Natural killer cell (primary cell): Measurements from ENCODE around the gene HARBI1. TPM values are rescaled to one million over a fixed set of nuclear protein-coding genes. Genes with fewer than 3 reads are reported as not detected.

Experiments used
- ATAC-seq, 3 donors: fragments of 150-1000 bp in 2 of 3; fragments of 200-7000 bp in 1 of 3; cut with Tn5 transposase; 1 replicate in 1 of 3; 2 replicates in 2 of 3; pipeline ENCODE4 v1.10.0; 2021; ENCODE audit warnings: mild to moderate bottlenecking in 2 of 3, moderate library complexity in 2 of 3
- DNase-seq, 2 donors: peaks; one replicate each; pipeline versions ENCODE4 v3.0.0 to v3.0.0-alpha.2; 2013 to 2021; ENCODE audit warnings: mixed read lengths in 1 of 2
- H3K27ac ChIP-seq: one replicate; pipeline ENCODE4 v1.5.1; 2013; ENCODE audit warnings: mild to moderate bottlenecking, low read length
- H3K27me3 ChIP-seq: one replicate; pipeline ENCODE4 v1.6.1; 2013; ENCODE audit warnings: low read length; ENCODE audit not compliant: control insufficient read depth, insufficient read depth
- H3K36me3 ChIP-seq: one replicate; pipeline ENCODE4 v1.6.1; 2013; ENCODE audit warnings: low read length; ENCODE audit not compliant: control insufficient read depth, insufficient read depth
- H3K4me1 ChIP-seq: one replicate; pipeline ENCODE4 v1.6.1; 2013; ENCODE audit warnings: low read length; ENCODE audit not compliant: control insufficient read depth, insufficient read depth
- H3K4me3 ChIP-seq: one replicate; pipeline ENCODE4 v1.5.1; 2013; ENCODE audit warnings: low read length
- H3K9me3 ChIP-seq: one replicate; pipeline ENCODE4 v1.6.1; 2013; ENCODE audit warnings: low read length; ENCODE audit not compliant: control insufficient read depth, insufficient read depth
- H3K27ac Mint-ChIP-seq, 2 donors: one replicate each; pipeline ENCODE4 v1.8.0; 2022; ENCODE audit warnings: mild to moderate bottlenecking in 2 of 2, mixed read lengths in 2 of 2, moderate library complexity in 1 of 2
- H3K27me3 Mint-ChIP-seq, 2 donors: one replicate each; pipeline ENCODE4 v1.8.0; 2022; ENCODE audit warnings: low read depth in 2 of 2, mixed read lengths in 2 of 2
- H3K36me3 Mint-ChIP-seq: one replicate; pipeline ENCODE4 v1.8.0; 2022; ENCODE audit warnings: mixed read lengths
- H3K4me1 Mint-ChIP-seq, 2 donors: one replicate each; pipeline ENCODE4 v1.8.0; 2022; ENCODE audit warnings: mixed read lengths in 2 of 2
- H3K4me3 Mint-ChIP-seq: one replicate; pipeline ENCODE4 v1.8.0; 2022; ENCODE audit warnings: mild to moderate bottlenecking, moderate library complexity, mixed read lengths
- H3K9me3 Mint-ChIP-seq, 2 donors: one replicate each; pipeline ENCODE4 v1.8.0; 2022; ENCODE audit warnings: mixed read lengths in 2 of 2
- CTCF ChIP-seq: fragments of 200-600 bp; IDR thresholded peaks from one replicate; pipeline ENCODE4 v1.8.0; 2022; ENCODE audit warnings: antibody characterized with exemption
- WGBS: methylation state at CpG from one replicate; pipeline ENCODE4 v1.1.7; 2013; ENCODE audit warnings: missing lambda C conversion rate; ENCODE audit not compliant: insufficient coverage; 5-methylcytosine and 5-hydroxymethylcytosine counted together
- intact Hi-C: fragments of 100-400 bp; cut with micrococcal nuclease; formaldehyde crosslinking; loops from one replicate; pipeline ENCODE4 v1.14.2; 2022
- total RNA-seq, 4 donors: library from RNA; stranded (reverse); fragments of 120-200 nt in 1 of 4; gene quantifications; one replicate each; pipeline versions ENCODE4 v1.2.3 to v1.2.4, GENCODE V29; 2013 to 2022

The HARBI1 gene
- total RNA-seq, 3 donors from 2014 or later (not counting 1 experiment from before 2014, with no cell fraction given): 9.9 to 16.8 (median 12.7) TPM

GRCh38 chr11:46597609-46598219 lies 19.3 kb downstream of the HARBI1 start:
- intact Hi-C loops: no loop called here
- H3K27ac ChIP-seq: no peak overlapping the region
- H3K27me3 ChIP-seq: no peaks in the 10 kb centered on the region
- H3K4me3 ChIP-seq: no peak overlapping the region
- no peaks in the 10 kb centered on the region for H3K27me3 Mint-ChIP-seq
- H3K4me3 Mint-ChIP-seq: no peak overlapping the region
- DNase-seq: no peak
- WGBS: 93% methylated on average over 5 of the region's 6 CpGs
- H3K36me3 Mint-ChIP-seq: no peaks in the 10 kb centered on the region
- H3K9me3 ChIP-seq: no peaks in the 10 kb centered on the region
- no peak for ATAC-seq
- no peaks in the 10 kb centered on the region for H3K36me3 ChIP-seq
- H3K27ac Mint-ChIP-seq: no peak overlapping the region
- H3K4me1 ChIP-seq: peaks cover 5% of the 10 kb centered on the region
- peaks cover 13 to 18% of the 10 kb centered on the region in 2 donors for H3K4me1 Mint-ChIP-seq
- TF ChIP-seq CTCF: no peak
- no peaks in the 10 kb centered on the region for H3K9me3 Mint-ChIP-seq

- Mint-ChIP-seq H3K27ac (no peak overlapping the region), H3K9me3 (no peaks in the 10 kb centered on the region), H3K36me3 (no peaks in the 10 kb centered on the region), H3K4me1 (peaks cover 19 to 23% of the 10 kb centered on the region in 2 donors), H3K4me3 (no peak overlapping the region), H3K27me3 (no peaks in the 10 kb centered on the region)
- Histone ChIP-seq H3K4me1 (peaks cover 10% of the 10 kb centered on the region), H3K36me3 (no peaks in the 10 kb centered on the region), H3K4me3 (no peak overlapping the region), H3K27ac (no peak overlapping the region), H3K27me3 (no peaks in the 10 kb centered on the region), H3K9me3 (no peaks in the 10 kb centered on the region)
- WGBS: 100% methylated on average over 1 of the region's 1 CpG
- DNase-seq (no peak), ATAC-seq (no peak)
- intact Hi-C loops: no loop called here
- TF ChIP-seq CTCF: no peak
Measured at GRCh38 chr11:46597155-46597554, 19.9 kb downstream of the HARBI1 start.

- no peak overlapping the region for H3K27ac ChIP-seq
- no peaks in the 10 kb centered on the region for H3K9me3 Mint-ChIP-seq
- H3K36me3 ChIP-seq: no peaks in the 10 kb centered on the region
- H3K9me3 ChIP-seq: no peaks in the 10 kb centered on the region
- ATAC-seq (no peak), DNase-seq (no peak)
- 96% methylated on average over 10 of the region's 10 CpGs for WGBS
- H3K27ac Mint-ChIP-seq: peak overlapping the region in 1 of 2 donors; percentile 89
- intact Hi-C loops: loop anchor here (1.0 kb wide), 1 partner anchor 23 kb away; the partner anchor contains the start of genes ATG13 and HARBI1
- no peaks in the 10 kb centered on the region for H3K36me3 Mint-ChIP-seq
- H3K27me3 Mint-ChIP-seq: no peaks in the 10 kb centered on the region
- H3K4me1 ChIP-seq: peaks cover 10% of the 10 kb centered on the region
- TF ChIP-seq CTCF: no peak
- H3K27me3 ChIP-seq: no peaks in the 10 kb centered on the region
- no peak overlapping the region for H3K4me3 ChIP-seq
- H3K4me1 Mint-ChIP-seq: peaks cover 32 to 34% of the 10 kb centered on the region in 2 donors
- peak overlapping the region; percentile 97 for H3K4me3 Mint-ChIP-seq
Measured at GRCh38 chr11:46594785-46595184, 22.2 kb downstream of the HARBI1 start.

GRCh38 chr11:46594374-46594700 lies 22.7 kb downstream of the HARBI1 start:
- no peaks in the 10 kb centered on the region for H3K9me3 Mint-ChIP-seq
- Histone ChIP-seq H3K36me3 (no peaks in the 10 kb centered on the region), H3K4me3 (peak overlapping the region; percentile 65), H3K4me1 (peaks cover 10% of the 10 kb centered on the region), H3K27ac (peak overlapping the region; percentile 67), H3K27me3 (no peaks in the 10 kb centered on the region), H3K9me3 (no peaks in the 10 kb centered on the region)
- no peak for TF ChIP-seq CTCF
- intact Hi-C loops: loop anchor here (1.0 kb wide), 1 partner anchor 23 kb away; the partner anchor contains the start of genes ATG13 and HARBI1
- no peaks in the 10 kb centered on the region for H3K27me3 Mint-ChIP-seq
- 57% methylated on average over 3 of the region's 3 CpGs for WGBS
- H3K4me1 Mint-ChIP-seq: peaks cover 33 to 35% of the 10 kb centered on the region in 2 donors
- DNase-seq: no peak
- no peak for ATAC-seq
- peak overlapping the region; percentile 97 for H3K4me3 Mint-ChIP-seq
- H3K27ac Mint-ChIP-seq: peak overlapping the region; percentile 87 to 89
- H3K36me3 Mint-ChIP-seq: no peaks in the 10 kb centered on the region
